ENCODE data around the gene CATSPERZ.

Gene CATSPERZ

DNA sequence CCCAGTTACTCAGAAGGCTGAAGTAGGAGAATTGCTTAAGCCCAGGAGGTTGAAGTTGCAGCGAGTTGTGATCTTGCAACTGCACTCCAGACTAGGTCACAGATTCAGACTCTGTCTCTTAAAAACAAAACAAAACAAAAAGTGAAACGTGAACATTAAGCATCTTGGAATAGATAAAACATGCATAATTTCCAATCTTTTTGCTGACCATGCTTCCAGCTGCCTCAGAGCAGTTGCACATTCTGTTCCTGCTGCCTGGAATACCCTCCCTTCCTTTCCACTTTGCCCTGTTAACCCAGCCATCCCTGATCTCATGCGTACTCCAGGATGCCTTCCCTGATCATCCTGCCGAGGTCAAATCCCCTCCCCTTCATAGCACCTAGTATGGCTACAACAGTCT lies 39.1 kb downstream of the CATSPERZ start:
- peaks cover 7% of the 10 kb centered on the region; the same call in 1 of the 2 replicates for H3K4me1 ChIP-seq (ENCODE audit: insufficient read depth, low read length)
- H3K9ac ChIP-seq (ENCODE audit: low read depth, low read length), result no peak overlapping the region
- H3K36me3 ChIP-seq (ENCODE audit: insufficient read depth, low read length), result no peaks in the 10 kb centered on the region

DNA sequence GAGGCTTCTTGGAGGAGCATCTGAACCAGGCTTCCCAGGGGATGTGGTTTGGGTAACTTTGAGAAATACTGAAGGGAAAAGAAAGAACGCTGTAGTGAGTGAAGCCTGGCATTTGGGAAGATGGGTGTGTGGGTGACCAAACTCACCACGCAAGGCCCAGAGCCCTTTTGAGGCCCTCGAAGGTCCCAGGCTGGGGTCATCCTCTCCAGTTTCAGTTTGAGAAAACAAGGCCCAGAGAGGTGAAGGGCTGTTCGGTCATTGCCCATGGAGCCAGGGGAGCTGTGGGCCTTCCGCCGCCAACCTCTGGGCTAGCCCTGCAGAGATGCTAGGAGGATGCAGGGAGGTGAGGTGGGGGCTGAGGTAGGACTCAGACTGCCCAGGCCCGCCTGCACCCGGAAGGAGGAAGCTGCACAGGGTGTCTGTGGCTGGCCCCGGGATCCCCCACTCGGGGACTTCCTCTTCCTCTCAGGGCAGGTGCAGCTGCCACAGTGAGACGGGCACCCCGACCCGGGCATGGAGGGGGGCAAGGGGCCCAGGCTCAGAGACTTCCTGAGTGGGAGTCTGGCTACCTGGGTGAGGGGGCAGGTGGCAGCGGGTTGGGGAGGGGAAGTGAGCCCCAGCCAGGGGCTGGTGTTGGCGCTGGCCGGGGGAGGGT lies 39.7 kb downstream of the CATSPERZ start, which contains the start of gene CCDC88B:
Gene CCDC88B, plus strand, starts transcription at position 451 of the 655 bp plus-strand sequence. Its CDS starts 63 bp downstream, at position 514.
- Histone ChIP-seq H3K4me1 (ENCODE audit: insufficient read depth, low read length) (peaks cover 7% of the 10 kb centered on the region; the same call in 1 of the 2 replicates), H3K9ac (ENCODE audit: low read depth, low read length) (peak within 1 kb of the TSS; percentile 82), H3K36me3 (ENCODE audit: insufficient read depth, low read length) (no peaks in the 10 kb centered on the region), H3K9me3 (ENCODE audit: control insufficient read depth, insufficient read depth, low read length) (no peaks in the 10 kb centered on the region)

More for the DNA sequence above, 39.1 kb downstream of the CATSPERZ start:
- H3K9me3 ChIP-seq (ENCODE audit: control insufficient read depth, insufficient read depth, low read length), result no peaks in the 10 kb centered on the region

DNA sequence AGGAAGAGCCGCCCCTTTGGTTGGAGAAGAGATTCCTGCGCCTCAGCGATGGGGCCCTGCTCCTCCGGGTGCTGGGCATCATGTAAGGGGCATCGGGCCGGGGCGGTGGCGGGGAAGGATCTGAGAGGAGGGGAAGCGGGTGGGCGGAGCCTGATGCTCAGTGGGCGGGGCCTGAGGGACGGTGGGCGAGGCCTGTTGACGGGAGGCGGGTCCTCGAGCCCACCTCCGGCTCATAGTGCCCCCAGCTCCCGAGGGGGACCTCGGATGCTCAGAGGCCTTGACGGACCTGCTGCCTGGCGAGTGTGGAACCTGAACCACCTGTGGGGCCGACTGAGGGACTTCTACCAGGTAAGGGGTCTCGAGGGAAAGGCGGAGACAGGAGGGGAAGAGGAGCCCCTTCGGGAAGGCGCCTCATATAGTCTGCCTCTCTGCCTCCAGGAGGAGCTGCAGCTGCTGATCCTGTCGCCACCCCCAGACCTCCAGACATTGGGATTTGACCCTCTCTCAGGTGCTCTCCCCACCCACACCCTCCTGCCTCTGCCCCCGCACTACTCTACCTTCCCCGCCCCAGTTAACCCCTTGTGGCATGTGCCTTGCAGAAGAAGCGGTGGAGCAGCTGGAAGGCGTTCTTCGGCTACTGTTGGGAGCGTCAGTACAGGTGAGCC lies 40.6 kb downstream of the CATSPERZ start:
- H3K9me3 ChIP-seq (ENCODE audit: control insufficient read depth, insufficient read depth, low read length), result no peaks in the 10 kb centered on the region
- H3K36me3 ChIP-seq (ENCODE audit: insufficient read depth, low read length), result no peaks in the 10 kb centered on the region
- H3K4me1 ChIP-seq (ENCODE audit: insufficient read depth, low read length), result peaks cover 7% of the 10 kb centered on the region; the same call in 1 of the 2 replicates
- peak overlapping the region; percentile 82 for H3K9ac ChIP-seq (ENCODE audit: low read depth, low read length)

DNA sequence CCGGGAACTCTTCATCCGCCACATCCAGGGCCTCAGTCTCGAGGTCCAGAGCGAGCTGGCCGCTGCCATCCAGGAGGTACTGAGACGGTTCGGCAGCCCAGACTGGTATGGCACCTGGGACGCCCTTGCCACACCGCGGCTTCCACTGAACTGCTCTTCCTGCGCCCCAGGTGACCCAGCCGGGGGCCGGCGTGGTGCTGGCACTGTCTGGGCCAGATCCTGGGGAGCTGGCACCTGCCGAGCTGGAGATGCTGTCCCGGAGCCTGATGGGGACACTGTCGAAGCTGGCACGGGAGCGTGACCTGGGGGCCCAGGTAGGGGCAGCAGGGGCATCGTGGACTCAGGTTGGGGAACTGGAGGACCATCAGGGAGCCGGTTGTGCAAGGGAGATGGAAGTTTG lies 41.3 kb downstream of the CATSPERZ start:
- Histone ChIP-seq H3K9ac (ENCODE audit: low read depth, low read length) (peak overlapping the region; percentile 82; the same call in 1 of the 2 replicates), H3K4me1 (ENCODE audit: insufficient read depth, low read length) (peaks cover 7% of the 10 kb centered on the region; the same call in 1 of the 2 replicates), H3K36me3 (ENCODE audit: insufficient read depth, low read length) (no peaks in the 10 kb centered on the region), H3K9me3 (ENCODE audit: control insufficient read depth, insufficient read depth, low read length) (no peaks in the 10 kb centered on the region)

DNA sequence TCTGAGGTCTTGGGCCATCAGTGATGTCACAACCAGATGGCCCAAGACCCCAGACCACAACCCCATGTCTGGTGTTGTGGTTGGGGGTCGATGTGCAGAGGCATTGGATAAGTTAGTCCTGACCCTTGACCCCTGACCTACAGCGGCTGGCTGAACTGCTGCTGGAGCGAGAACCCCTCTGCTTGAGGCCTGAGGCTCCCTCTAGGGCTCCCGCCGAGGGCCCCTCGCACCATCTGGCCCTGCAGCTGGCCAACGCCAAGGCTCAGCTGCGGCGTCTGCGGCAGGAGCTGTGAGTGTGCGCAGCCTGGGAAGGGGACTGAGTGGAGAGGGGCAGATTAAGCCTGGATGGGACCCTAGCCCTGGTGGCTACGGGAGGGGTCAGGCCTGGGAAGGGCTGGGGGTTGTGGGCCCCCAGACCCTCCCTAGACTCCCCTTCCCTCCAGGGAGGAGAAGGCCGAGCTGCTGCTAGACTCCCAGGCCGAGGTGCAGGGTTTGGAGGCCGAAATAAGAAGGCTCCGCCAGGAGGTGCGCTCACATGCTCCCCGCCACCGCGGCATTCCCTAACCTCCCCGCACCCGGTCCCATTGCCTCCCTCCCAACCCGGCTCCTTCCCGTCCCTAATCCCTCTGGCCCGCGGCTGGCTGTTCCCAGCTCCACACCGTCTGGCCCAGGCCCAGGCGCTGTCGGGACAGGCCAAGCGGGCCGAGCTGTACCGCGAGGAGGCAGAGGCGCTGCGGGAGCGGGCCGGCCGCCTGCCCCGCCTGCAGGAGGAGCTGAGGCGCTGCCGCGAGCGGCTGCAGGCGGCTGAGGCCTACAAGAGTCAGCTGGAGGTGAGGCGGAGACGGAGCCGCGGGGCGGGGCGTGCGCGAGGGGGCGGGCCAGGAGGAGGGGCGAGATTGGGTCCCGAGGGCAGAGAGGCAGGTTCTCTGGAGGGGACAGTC lies 42.0 kb downstream of the CATSPERZ start:
- Histone ChIP-seq H3K36me3 (ENCODE audit: insufficient read depth, low read length) (no peaks in the 10 kb centered on the region), H3K4me1 (ENCODE audit: insufficient read depth, low read length) (peaks cover 7% of the 10 kb centered on the region; the same call in 1 of the 2 replicates), H3K9me3 (ENCODE audit: control insufficient read depth, insufficient read depth, low read length) (no peaks in the 10 kb centered on the region), H3K9ac (ENCODE audit: low read depth, low read length) (peak overlapping the region; percentile 82; the same call in 1 of the 2 replicates)

DNA sequence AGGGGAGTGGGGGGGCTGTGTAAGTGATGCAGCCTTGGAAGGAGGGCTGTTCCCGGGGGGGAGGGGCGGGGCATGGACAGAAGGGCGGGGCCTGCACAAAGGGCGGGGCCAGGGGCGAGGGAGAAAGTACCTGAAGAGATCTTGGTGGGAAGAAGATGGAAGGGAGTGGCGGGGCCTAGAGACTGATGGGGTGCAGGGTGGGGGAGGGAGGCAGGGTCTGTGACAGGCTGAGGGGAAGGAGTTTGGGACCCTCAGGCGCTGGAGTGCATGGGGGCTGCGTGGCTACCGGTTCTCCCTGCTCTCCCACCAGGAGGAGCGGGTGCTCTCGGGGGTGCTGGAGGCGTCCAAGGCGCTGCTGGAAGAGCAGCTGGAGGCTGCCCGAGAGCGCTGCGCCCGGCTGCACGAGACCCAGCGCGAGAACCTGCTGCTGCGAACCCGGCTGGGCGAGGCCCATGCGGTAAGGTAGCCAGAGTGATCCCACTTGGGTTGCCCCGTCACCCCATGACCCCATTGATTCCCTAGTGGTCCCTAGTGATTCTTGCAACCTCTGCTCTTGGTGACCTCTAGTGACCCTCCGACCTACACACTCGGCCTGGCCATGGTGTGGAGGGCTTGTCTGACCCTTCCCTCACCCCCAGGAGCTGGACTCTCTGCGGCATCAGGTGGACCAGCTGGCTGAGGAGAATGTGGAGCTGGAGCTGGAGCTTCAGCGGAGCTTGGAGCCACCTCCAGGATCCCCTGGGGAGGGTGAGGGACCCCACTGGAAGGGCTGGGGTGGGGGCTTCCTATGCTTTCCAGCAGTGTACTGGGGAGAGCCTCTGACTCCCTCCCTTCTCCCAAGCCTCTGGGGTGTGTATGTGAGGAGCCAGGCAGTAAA lies 42.9 kb downstream of the CATSPERZ start:
- Histone ChIP-seq H3K4me1 (ENCODE audit: insufficient read depth, low read length) (peaks cover 8% of the 10 kb centered on the region; the same call in 1 of the 2 replicates), H3K36me3 (ENCODE audit: insufficient read depth, low read length) (no peaks in the 10 kb centered on the region), H3K9me3 (ENCODE audit: control insufficient read depth, insufficient read depth, low read length) (no peaks in the 10 kb centered on the region), H3K9ac (ENCODE audit: low read depth, low read length) (no peak overlapping the region)

DNA sequence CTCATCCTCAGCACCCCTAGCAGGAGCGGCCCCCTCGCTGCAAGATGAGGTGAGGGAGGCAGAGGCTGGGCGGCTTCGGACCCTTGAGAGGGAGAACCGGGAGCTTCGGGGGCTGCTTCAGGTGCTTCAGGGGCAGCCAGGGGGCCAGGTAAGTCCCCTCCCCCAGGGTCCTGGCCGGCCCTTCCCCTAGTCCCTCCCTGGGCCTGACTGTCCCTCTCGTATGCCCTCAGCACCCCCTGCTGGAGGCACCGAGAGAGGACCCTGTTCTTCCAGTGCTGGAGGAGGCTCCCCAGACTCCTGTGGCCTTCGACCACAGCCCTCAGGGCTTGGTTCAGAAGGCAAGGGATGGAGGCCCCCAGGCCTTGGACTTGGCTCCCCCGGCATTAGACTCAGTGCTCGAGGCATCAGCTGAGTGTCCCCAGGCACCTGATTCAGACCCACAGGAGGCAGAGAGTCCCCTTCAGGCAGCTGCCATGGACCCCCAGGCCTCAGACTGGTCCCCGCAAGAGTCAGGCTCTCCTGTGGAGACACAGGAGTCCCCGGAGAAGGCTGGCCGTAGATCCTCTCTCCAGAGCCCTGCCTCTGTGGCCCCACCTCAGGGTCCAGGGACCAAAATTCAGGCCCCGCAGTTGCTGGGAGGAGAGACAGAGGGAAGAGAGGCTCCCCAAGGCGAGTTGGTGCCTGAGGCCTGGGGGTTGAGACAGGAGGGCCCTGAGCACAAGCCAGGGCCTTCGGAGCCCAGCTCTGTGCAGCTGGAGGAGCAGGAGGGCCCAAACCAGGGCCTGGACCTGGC lies 43.8 kb downstream of the CATSPERZ start:
- no peak overlapping the region for H3K9ac ChIP-seq (ENCODE audit: low read depth, low read length)
- H3K9me3 ChIP-seq (ENCODE audit: control insufficient read depth, insufficient read depth, low read length), result no peaks in the 10 kb centered on the region
- no peaks in the 10 kb centered on the region for H3K36me3 ChIP-seq (ENCODE audit: insufficient read depth, low read length)
- peaks cover 15% of the 10 kb centered on the region; the same call in 1 of the 2 replicates for H3K4me1 ChIP-seq (ENCODE audit: insufficient read depth, low read length)

DNA sequence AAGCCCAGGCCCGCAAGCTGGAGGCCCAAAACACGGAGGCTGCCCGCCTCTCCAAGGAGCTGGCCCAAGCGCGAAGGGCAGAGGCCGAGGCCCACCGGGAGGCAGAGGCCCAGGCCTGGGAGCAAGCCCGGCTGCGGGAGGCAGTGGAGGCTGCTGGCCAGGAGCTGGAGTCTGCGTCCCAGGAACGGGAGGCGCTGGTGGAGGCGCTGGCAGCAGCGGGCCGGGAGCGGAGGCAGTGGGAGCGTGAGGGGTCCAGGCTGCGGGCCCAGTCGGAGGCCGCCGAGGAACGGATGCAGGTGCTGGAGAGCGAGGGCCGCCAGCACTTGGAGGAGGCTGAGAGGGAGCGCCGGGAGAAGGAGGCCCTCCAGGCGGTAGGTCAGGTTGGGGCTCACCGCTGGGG lies 44.6 kb downstream of the CATSPERZ start:
- H3K4me1 ChIP-seq (ENCODE audit: insufficient read depth, low read length), result peaks cover 15% of the 10 kb centered on the region; the same call in 1 of the 2 replicates
- H3K36me3 ChIP-seq (ENCODE audit: insufficient read depth, low read length), result no peaks in the 10 kb centered on the region
- H3K9me3 ChIP-seq (ENCODE audit: control insufficient read depth, insufficient read depth, low read length), result no peaks in the 10 kb centered on the region
- no peak overlapping the region for H3K9ac ChIP-seq (ENCODE audit: low read depth, low read length)

DNA sequence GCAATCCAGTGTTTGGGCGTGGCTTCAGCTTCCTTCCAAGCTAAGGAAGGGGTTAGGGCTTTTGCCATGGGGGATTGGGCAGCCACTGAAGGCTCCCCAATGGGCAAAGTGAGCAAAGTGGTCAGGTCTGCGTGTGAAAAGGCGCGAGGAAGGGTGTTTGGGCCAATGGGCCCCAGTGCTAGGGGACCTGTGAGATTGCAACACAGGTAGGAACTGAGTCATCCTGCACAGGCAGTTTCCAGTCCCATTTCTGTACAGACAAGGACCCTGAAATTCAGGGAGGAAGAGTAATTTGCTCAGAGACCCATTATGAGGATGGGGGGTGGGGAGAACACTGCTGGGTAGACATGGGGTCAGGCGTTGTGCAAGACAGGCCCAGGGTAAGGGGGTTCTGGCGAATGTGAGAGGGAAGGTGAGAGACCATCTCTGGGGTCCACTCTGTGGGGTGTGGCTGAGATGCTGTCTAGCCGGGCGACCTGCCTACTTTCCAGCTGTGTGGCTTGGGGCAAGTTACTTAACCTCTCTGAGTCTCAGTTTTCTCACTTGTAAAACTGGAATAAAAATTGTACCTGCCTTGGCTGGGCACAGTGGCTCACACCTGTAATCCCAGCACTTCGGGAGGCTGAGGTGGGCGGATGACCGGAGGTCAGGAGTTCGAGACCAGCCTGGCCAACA lies 47.2 kb downstream of the CATSPERZ start:
- Histone ChIP-seq H3K9ac (ENCODE audit: low read depth, low read length) (no peak overlapping the region), H3K9me3 (ENCODE audit: control insufficient read depth, insufficient read depth, low read length) (no peaks in the 10 kb centered on the region), H3K4me1 (ENCODE audit: insufficient read depth, low read length) (peaks cover 15% of the 10 kb centered on the region; the same call in 1 of the 2 replicates), H3K36me3 (ENCODE audit: insufficient read depth, low read length) (no peaks in the 10 kb centered on the region)

DNA sequence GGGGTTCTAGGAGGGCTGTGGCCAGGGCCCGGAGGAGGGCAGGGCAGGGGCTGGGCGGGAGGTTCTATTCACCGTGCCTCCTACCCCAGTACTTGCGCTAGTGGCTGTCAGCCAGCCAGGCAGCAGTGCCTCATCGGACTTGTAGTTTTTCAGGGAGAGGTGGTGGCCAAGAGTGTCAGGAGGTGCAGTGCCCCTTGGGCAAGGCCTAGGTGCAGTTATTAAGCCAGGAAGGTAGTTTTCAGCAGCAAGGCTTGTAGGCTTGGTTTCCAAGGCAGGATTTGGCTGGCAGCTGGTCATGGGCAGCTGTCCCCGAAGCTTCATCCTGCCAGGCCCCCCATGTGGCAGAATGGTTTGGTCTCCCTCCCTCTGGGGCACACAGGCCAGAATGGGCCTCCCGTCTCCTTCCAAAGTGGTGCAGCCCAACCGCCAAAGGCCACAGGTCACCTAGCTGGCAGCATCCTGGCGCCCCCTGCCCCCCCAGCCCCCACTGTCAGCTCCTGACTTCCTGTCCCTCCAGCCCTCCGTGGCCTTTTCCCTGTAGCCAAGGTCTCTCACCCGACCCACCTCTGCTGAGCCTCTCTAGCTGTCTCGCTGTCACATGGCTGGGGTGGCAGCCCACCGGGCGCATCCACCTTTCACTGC lies 48.3 kb downstream of the CATSPERZ start:
- Histone ChIP-seq H3K9ac (ENCODE audit: low read depth, low read length) (no peak overlapping the region), H3K4me1 (ENCODE audit: insufficient read depth, low read length) (peaks cover 9% of the 10 kb centered on the region; the same call in 1 of the 2 replicates), H3K36me3 (ENCODE audit: insufficient read depth, low read length) (no peaks in the 10 kb centered on the region), H3K9me3 (ENCODE audit: control insufficient read depth, insufficient read depth, low read length) (no peaks in the 10 kb centered on the region)

DNA sequence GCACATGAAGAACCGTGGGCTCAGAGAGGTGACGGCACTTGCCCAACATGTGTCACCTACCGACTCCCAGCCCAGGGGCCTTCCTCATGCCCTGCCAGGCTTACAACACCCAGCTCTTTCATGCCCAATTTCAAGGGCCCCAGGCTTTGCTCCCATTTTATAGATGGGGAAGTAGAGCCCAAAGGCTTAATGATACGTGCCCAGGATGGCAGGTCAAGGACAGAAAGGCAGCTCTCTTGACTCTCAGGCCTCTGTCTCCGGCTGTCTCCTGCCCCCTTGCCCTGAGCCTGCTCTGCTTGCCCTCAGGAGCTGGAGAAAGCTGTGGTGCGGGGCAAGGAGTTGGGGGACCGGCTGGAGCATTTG lies 48.8 kb downstream of the CATSPERZ start:
- Histone ChIP-seq H3K4me1 (ENCODE audit: insufficient read depth, low read length) (peaks cover 8% of the 10 kb centered on the region; the same call in 1 of the 2 replicates), H3K36me3 (ENCODE audit: insufficient read depth, low read length) (no peaks in the 10 kb centered on the region), H3K9me3 (ENCODE audit: control insufficient read depth, insufficient read depth, low read length) (no peaks in the 10 kb centered on the region), H3K9ac (ENCODE audit: low read depth, low read length) (no peak overlapping the region)

DNA sequence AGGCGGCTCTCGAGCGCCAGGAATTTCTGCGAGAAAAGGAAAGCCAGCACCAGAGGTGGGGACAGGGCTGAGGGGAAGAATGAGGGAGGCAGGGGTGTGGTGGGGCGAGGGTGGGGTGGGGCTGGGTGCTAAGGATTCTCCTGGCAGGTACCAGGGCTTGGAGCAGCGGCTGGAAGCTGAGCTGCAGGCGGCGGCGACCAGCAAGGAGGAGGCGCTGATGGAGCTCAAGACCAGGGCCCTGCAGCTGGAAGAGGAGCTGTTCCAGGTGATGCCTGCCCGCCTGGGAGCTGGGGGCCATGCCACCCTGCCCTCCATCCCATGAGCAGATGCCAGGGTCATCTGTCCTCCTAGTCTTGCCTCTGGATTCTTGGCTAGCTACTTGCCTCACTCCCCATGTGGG lies 49.2 kb downstream of the CATSPERZ start:
- H3K9me3 ChIP-seq (ENCODE audit: control insufficient read depth, insufficient read depth, low read length), result no peaks in the 10 kb centered on the region
- H3K36me3 ChIP-seq (ENCODE audit: insufficient read depth, low read length), result no peaks in the 10 kb centered on the region
- H3K4me1 ChIP-seq (ENCODE audit: insufficient read depth, low read length), result peaks cover 8% of the 10 kb centered on the region; the same call in 1 of the 2 replicates
- no peak overlapping the region for H3K9ac ChIP-seq (ENCODE audit: low read depth, low read length)
